Natural killer cell (primary cell): ENCODE results near the gene TBCD. TPM values are rescaled to one million over a fixed set of nuclear protein-coding genes. Genes with fewer than 3 reads are reported as not detected.
A peak's percentile ranks its signal among the peaks of the same experiment; 100 is the strongest.

ENCODE experiments used
- ATAC-seq, 3 donors: fragments of 150-1000 bp in 2 of 3; fragments of 200-7000 bp in 1 of 3; cut with Tn5 transposase; 1 replicate in 1 of 3; 2 replicates in 2 of 3; pipeline ENCODE4 v1.10.0; 2021; ENCODE audit warnings: mild to moderate bottlenecking in 2 of 3, moderate library complexity in 2 of 3
- DNase-seq, 2 donors: peaks; one replicate each; pipeline versions ENCODE4 v3.0.0 to v3.0.0-alpha.2; 2013 to 2021; ENCODE audit warnings: mixed read lengths in 1 of 2
- H3K27ac ChIP-seq: one replicate; pipeline ENCODE4 v1.5.1; 2013; ENCODE audit warnings: mild to moderate bottlenecking, low read length
- H3K27me3 ChIP-seq: one replicate; pipeline ENCODE4 v1.6.1; 2013; ENCODE audit warnings: low read length; ENCODE audit not compliant: control insufficient read depth, insufficient read depth
- H3K36me3 ChIP-seq: one replicate; pipeline ENCODE4 v1.6.1; 2013; ENCODE audit warnings: low read length; ENCODE audit not compliant: control insufficient read depth, insufficient read depth
- H3K4me1 ChIP-seq: one replicate; pipeline ENCODE4 v1.6.1; 2013; ENCODE audit warnings: low read length; ENCODE audit not compliant: control insufficient read depth, insufficient read depth
- H3K4me3 ChIP-seq: one replicate; pipeline ENCODE4 v1.5.1; 2013; ENCODE audit warnings: low read length
- H3K9me3 ChIP-seq: one replicate; pipeline ENCODE4 v1.6.1; 2013; ENCODE audit warnings: low read length; ENCODE audit not compliant: control insufficient read depth, insufficient read depth
- H3K27ac Mint-ChIP-seq, 2 donors: one replicate each; pipeline ENCODE4 v1.8.0; 2022; ENCODE audit warnings: mild to moderate bottlenecking in 2 of 2, mixed read lengths in 2 of 2, moderate library complexity in 1 of 2
- H3K27me3 Mint-ChIP-seq, 2 donors: one replicate each; pipeline ENCODE4 v1.8.0; 2022; ENCODE audit warnings: low read depth in 2 of 2, mixed read lengths in 2 of 2
- H3K36me3 Mint-ChIP-seq: one replicate; pipeline ENCODE4 v1.8.0; 2022; ENCODE audit warnings: mixed read lengths
- H3K4me1 Mint-ChIP-seq, 2 donors: one replicate each; pipeline ENCODE4 v1.8.0; 2022; ENCODE audit warnings: mixed read lengths in 2 of 2
- H3K4me3 Mint-ChIP-seq: one replicate; pipeline ENCODE4 v1.8.0; 2022; ENCODE audit warnings: mild to moderate bottlenecking, moderate library complexity, mixed read lengths
- H3K9me3 Mint-ChIP-seq, 2 donors: one replicate each; pipeline ENCODE4 v1.8.0; 2022; ENCODE audit warnings: mixed read lengths in 2 of 2
- CTCF ChIP-seq: fragments of 200-600 bp; IDR thresholded peaks from one replicate; pipeline ENCODE4 v1.8.0; 2022; ENCODE audit warnings: antibody characterized with exemption
- WGBS: methylation state at CpG from one replicate; pipeline ENCODE4 v1.1.7; 2013; ENCODE audit warnings: missing lambda C conversion rate; ENCODE audit not compliant: insufficient coverage; 5-methylcytosine and 5-hydroxymethylcytosine counted together
- intact Hi-C: fragments of 100-400 bp; cut with micrococcal nuclease; formaldehyde crosslinking; loops from one replicate; pipeline ENCODE4 v1.14.2; 2022
- total RNA-seq, 4 donors: library from RNA; stranded (reverse); fragments of 120-200 nt in 1 of 4; gene quantifications; one replicate each; pipeline versions ENCODE4 v1.2.3 to v1.2.4, GENCODE V29; 2013 to 2022

Gene TBCD
- total RNA-seq, 3 donors from 2014 or later (not counting 1 experiment from before 2014, with no cell fraction given), result 92.0 to 149 (median 132) TPM

GRCh38 chr17:82897514-82898249 lies 145.8 kb downstream of the TBCD start:
- H3K4me3 Mint-ChIP-seq, result no peak overlapping the region

GRCh38 chr17:82898976-82899514 lies 147.2 kb downstream of the TBCD start:
- Histone ChIP-seq H3K36me3 (peaks cover 18% of the 10 kb centered on the region), H3K27me3 (no peaks in the 10 kb centered on the region), H3K9me3 (no peaks in the 10 kb centered on the region), H3K4me1 (peaks cover 5% of the 10 kb centered on the region), H3K27ac (no peak overlapping the region), H3K4me3 (no peak overlapping the region)
- WGBS, result 97% methylated on average over 53 of the region's 53 CpGs
- DNase-seq, result no peak
- H3K36me3 Mint-ChIP-seq, result peaks cover 1% of the 10 kb centered on the region
- H3K4me1 Mint-ChIP-seq, result peaks cover 8 to 17% of the 10 kb centered on the region in 2 donors
- intact Hi-C loops, result no loop called here
- no peak for TF ChIP-seq CTCF
- H3K4me3 Mint-ChIP-seq, result no peak overlapping the region
- no peak overlapping the region for H3K27ac Mint-ChIP-seq
- peaks cover 0 to 2% of the 10 kb centered on the region in 2 donors for H3K27me3 Mint-ChIP-seq
- ATAC-seq, result peak in 1 of 3 donors; percentile 25
- H3K9me3 Mint-ChIP-seq, result no peaks in the 10 kb centered on the region

More at GRCh38 chr17:82897514-82898249, 145.8 kb downstream of the TBCD start:
- H3K4me1 Mint-ChIP-seq, result peaks cover 22 to 30% of the 10 kb centered on the region in 2 donors
- H3K4me3 ChIP-seq, result no peak overlapping the region
- intact Hi-C loops, result no loop called here
- no peak for TF ChIP-seq CTCF
- no peaks in the 10 kb centered on the region for H3K9me3 Mint-ChIP-seq
- no peaks in the 10 kb centered on the region for H3K27me3 ChIP-seq
- no peak overlapping the region for H3K27ac ChIP-seq
- peaks cover 18% of the 10 kb centered on the region for H3K4me1 ChIP-seq
- no peak for DNase-seq
- peaks cover 0 to 2% of the 10 kb centered on the region in 2 donors for H3K27me3 Mint-ChIP-seq
- no peaks in the 10 kb centered on the region for H3K36me3 Mint-ChIP-seq
- no peak for ATAC-seq
- 87% methylated on average over 20 of the region's 24 CpGs for WGBS
- H3K27ac Mint-ChIP-seq, result no peak overlapping the region
- H3K9me3 ChIP-seq, result no peaks in the 10 kb centered on the region
- H3K36me3 ChIP-seq, result peaks cover 12% of the 10 kb centered on the region

- peaks cover 7% of the 10 kb centered on the region for H3K36me3 Mint-ChIP-seq
- intact Hi-C loops, result no loop called here
- Histone ChIP-seq H3K4me3 (no peak overlapping the region), H3K27me3 (no peaks in the 10 kb centered on the region), H3K4me1 (no peaks in the 10 kb centered on the region), H3K36me3 (peaks cover 26% of the 10 kb centered on the region), H3K27ac (no peak overlapping the region), H3K9me3 (no peaks in the 10 kb centered on the region)
- ATAC-seq (no peak), DNase-seq (no peak)
- 67% methylated on average over 7 of the region's 7 CpGs for WGBS
- H3K4me1 Mint-ChIP-seq, result peaks cover 5 to 16% of the 10 kb centered on the region in 2 donors
- peaks cover 0 to 2% of the 10 kb centered on the region in 2 donors for H3K27me3 Mint-ChIP-seq
- no peak overlapping the region for H3K27ac Mint-ChIP-seq
- no peak for TF ChIP-seq CTCF
- no peak overlapping the region for H3K4me3 Mint-ChIP-seq
- H3K9me3 Mint-ChIP-seq, result no peaks in the 10 kb centered on the region
Observed at GRCh38 chr17:82899941-82900340, 148.1 kb downstream of the TBCD start.
